ENCODE measurements around the gene AP3B1.

DNA sequence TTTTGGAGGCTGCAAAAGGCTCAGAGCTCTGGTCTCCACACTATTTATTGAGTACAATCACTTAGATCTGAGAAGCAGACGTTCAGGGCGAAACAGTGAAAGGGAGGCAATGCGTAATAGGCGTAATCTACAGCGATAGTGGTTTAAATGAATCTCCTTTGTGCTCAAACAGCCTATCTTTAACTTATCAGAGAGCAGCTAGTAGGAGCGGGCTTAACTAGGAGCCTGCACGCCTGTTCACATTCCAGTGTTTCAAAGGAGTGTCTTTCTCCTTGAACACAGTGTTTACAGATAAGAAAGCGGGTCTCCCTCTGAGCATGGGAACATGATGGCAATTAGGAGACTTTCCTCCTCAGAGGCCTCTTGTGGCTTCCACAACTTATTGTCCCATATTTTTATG is 49.4 kb downstream of the AP3B1 start:
- TF ChIP-seq, protein P1, sequence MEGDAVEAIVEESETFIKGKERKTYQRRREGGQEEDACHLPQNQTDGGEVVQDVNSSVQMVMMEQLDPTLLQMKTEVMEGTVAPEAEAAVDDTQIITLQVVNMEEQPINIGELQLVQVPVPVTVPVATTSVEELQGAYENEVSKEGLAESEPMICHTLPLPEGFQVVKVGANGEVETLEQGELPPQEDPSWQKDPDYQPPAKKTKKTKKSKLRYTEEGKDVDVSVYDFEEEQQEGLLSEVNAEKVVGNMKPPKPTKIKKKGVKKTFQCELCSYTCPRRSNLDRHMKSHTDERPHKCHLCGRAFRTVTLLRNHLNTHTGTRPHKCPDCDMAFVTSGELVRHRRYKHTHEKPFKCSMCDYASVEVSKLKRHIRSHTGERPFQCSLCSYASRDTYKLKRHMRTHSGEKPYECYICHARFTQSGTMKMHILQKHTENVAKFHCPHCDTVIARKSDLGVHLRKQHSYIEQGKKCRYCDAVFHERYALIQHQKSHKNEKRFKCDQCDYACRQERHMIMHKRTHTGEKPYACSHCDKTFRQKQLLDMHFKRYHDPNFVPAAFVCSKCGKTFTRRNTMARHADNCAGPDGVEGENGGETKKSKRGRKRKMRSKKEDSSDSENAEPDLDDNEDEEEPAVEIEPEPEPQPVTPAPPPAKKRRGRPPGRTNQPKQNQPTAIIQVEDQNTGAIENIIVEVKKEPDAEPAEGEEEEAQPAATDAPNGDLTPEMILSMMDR (IDR thresholded peaks at IDR 0.05; ENCODE audit: insufficient read depth, low read length, poor library complexity, severe bottlenecking), result no peak
- TF ChIP-seq EZH2phosphoT487 (conservative IDR thresholded peaks at IDR 0.05; ENCODE audit: low read length), result no peak

Data from SU-DHL-6 (cell line).